Effector CD8-positive, alpha-beta T cell (primary cell): ENCODE results near the gene CHSY1.
"Not testable (repeated sequence)": the region's sequence is repeated elsewhere in the genome, so short reads cannot be mapped to it uniquely, and the experiment has no call there.

Source experiments
- DNase-seq: peaks from one replicate; lab custom pipeline; 2025; lab: John Stamatoyannopoulos, UW

CHSY1 gene

DNA sequence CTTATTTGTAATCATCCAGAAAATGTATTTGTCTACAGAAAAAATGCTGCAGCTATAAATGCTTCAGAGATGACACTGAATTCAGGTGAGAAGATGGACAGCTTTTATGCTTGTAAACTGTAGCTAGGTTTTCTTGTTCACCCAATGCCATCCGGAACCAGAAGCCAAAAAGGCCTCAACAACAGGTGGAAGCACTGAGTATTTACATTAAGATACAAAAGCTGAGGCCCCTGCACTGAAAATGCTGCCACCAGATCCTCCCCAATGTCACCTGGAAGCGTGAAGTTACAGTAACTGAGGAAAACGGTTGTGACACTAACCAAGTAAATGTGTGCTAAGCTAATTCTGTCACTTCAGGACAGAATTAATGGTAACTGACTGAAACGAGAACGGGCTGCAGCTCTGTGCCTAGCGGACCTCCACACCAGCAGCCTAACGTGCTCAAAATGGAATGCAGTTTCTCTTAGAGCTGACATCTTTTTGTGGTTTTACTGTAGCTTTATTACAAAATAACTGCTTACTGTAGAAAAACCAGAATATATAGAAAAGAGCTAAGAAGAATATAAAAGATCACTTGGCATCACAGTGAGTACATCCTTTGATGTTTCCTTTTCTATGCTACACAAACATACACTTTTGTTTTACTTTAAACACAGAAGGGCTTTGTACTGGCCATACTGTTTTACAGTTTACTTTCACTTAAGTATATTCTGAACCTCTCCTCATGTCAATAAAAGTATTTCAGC lies 7.6 kb downstream of the CHSY1 start:
- no peak for DNase-seq

DNA sequence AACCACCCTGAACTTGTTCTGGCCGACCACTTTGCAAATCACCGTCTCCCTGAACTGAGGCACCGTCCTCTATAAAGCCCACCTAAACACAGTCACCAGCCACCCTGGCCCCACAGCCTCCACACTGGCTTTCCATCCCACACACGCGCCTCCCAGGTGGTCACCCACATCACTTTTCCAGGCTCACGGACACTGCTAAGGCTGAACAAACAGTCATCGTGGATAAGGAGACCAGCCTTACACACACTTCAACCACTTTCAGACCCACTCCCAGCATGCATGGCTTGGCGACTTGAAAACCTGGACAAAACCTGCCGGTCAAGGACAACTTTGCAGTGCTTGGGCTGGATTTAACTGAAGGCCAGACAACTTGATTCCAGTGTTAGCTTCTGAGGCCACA lies 8.4 kb downstream of the CHSY1 start:
- DNase-seq, result no peak

DNA sequence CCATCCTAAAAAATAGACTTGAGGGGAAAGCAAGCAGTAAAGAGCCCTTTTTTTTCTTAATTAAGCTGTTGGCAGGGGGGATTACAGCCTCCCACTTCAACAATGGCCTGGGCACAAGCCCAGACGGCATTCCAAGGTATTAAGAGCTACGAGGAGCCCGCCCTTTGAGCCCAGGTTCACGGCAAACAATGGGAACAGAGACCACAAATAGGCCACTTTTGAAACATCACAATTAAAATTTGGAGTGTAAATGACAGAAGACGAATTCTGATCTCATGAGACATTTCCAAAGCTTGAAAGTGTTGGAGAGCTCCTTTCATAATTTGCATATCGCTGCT lies 8.9 kb downstream of the CHSY1 start:
- DNase-seq, result no peak

DNA sequence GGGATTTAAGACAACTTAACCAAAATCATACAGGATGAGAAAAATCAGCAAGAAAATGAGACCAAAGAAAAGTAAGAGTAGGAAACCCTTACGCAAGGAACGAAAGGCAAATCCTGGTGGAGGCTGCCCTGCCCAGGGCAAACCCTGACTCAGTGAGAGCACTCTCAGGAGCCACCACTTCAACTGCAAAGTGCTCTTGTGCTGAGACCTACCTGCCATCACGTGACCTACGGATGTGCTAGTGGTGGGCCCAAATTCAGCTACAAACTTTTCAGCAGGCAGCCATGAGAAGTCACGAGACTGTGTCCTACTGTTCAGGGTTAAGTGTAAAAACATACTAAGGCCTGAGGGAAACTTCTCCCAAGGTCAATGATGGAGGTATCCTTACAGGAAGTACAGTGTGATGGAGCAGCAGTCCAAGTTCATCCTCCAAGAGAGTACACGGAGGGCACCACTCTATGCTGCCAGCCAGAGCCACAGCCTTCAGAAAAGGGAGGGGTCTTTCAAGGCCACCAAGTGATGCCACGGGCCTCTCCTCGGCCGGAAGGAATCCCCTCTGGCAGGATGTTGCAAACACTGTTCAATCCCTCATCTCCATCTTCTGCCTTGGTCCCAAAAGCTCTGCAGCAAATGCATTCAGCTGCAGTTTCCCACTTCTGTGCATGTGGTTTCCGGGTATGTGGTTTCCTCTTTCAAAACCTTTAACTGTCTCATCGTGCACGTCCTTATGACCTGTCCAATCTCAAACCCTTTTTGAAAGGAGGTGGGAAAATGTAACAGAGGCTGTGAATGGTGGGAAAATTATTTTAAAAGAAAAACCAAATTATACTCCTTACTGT lies 9.5 kb downstream of the CHSY1 start:
- peak; percentile 27 for DNase-seq

DNA sequence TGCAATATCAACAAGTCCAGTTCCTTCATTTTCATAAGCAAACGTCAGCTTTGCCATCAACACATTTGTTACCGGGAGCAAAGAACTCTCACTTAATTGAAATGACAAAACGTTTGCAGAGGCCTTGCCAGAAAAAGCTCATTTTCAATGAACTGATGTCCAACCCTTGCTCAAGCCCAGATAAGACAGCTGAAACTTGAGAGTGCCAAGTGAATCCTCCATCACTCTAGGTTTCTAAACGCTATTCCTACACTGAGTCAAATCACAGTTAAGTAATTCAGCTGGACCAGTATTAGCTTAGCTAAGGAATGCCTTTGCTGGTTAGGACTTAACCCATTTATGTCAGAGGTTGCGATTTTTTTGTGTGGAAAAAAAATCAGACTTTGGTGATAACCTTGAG lies 11.5 kb downstream of the CHSY1 start:
- no peak for DNase-seq

DNA sequence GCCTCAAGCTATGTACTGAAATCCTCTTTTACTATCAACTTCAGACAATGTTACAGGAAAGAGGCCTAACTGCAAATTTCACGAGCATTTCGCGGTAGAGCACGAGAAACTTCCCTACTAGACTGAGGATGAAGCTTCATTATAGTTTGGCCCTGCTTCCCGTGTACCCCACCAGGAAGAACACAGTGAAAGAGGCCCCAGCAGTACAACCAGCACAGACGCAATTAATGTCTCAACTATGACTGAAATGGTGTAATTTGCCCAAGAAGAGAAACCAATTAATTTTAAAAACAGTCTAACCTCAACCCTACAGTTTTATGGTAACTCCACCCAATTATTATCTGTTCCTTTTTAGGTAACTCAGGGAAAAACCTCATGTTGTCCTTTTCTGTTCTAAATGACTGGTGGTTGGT lies 12.1 kb downstream of the CHSY1 start:
- no peak for DNase-seq

DNA sequence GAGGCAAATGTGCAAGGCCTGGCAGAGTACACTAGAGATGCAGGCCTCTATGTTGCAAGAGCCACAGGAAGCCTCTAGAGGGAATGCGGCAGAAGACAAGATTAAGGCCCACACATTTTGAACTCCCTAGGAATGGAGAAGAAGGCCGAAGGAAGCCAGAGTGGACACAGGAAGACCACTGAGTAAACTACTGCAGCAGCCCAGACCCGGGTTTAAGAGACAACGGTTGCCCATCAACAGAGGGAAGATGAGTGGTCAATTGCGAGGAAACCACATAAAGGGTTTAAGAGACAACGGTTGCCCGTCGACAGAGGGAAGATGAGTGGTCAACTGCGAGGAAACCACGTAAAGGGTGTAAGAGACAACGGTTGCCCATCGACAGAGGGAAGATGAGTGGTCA lies 14.6 kb downstream of the CHSY1 start:
- no peak for DNase-seq

DNA sequence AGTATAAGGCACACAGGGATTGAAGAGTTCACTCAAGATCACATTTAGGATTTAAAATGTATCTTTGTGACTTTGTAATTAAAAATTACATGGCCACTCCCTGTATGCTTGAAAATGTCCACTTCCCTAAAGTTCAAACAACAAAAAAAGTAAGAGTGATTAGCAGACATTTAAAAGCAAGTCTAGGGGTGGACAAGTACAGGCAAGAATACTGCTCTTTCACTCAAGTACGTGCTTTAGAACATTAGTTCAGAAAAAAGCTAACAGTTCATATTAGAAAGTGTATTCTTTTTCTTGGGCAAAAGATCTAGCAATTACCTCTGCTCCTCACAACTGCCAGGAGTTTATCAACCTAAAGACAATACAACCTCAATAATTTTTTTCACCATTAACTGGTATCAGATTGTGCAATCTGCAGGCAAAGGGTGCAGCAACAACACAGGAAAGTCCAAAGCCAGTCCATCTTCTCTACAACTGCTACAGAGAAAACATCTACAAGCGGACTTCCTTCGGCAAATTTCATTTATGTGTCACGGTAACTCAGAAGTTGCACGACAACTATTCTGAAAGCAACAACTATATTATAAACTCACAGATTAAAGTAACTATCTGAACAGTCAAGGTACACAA lies 18.1 kb downstream of the CHSY1 start:
- no peak for DNase-seq

DNA sequence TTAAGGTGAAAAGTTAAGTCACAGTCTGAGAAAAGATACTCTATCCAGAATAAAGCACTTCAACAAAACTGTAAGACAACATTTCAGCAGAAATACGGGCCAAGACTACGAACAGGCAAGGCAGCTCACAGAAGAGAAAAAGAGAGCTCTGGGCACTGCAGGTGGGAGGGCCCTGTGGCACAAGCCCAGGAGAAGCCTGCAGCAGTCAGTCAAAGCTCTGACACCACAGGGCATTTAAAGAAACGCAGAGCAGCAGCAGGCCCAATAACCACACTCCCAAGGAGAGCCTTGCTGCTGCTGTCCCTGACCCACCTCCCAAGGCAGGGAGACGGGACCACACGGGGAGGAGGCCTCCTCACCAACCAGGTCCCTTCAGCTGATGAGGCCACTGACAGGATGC lies 19.2 kb downstream of the CHSY1 start:
- no peak for DNase-seq

DNA sequence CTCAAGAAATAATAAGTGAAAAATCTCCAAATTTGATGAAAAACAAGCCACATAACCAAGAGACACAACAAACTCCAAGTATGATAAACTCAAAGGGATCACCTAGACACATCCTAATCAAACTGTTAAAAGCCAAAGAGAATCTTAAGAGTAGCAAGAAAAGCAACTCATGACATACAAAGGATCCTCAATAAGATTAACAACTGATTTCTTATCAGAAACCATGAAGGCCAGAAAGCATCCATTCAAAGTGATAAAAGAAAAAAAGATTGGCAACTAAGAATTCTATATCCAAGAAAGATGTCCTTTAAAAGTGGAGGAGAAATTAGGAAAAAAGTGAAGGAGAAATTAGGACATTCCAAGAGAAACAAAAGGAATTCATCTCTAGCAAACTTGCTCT lies 23.5 kb downstream of the CHSY1 start:
- no peak for DNase-seq

DNA sequence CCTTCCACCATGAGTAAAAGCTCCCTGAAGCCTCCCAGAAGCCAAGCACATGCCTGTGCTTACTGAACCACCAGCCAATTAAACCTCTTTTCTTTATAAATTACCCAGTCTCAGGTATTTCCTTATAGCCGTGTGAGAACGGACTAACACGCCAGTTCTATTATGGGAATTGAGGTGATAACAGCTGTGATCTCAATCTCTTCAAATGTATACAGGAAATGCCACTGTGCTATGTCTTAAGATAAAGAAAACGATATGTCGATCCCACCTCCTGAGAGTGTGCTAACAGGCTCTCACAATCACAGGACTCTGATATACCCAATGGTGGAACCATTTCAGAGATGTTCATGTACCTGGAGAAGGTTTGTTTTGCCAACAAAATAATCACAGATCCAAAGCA lies 26.2 kb downstream of the CHSY1 start:
- DNase-seq, result no peak

DNA sequence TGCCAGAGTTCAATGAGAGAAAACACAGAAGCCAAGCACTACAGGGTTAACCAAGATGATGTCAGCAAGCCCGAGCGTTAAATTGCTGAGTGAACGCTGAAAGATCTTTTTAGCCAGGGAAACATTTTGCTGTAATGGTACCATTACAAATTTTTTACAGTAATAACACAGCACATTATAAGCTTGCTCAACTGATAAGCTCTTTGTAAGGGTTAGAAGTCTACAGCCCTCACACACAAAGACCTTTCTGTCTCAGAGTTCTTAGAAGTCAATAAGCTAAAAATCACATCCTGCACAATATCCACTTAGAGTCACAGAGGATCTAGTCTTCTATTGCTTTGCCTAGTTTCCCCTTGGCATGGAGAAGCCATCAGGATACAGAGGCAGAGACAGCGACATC lies 29.9 kb downstream of the CHSY1 start:
- no peak for DNase-seq

DNA sequence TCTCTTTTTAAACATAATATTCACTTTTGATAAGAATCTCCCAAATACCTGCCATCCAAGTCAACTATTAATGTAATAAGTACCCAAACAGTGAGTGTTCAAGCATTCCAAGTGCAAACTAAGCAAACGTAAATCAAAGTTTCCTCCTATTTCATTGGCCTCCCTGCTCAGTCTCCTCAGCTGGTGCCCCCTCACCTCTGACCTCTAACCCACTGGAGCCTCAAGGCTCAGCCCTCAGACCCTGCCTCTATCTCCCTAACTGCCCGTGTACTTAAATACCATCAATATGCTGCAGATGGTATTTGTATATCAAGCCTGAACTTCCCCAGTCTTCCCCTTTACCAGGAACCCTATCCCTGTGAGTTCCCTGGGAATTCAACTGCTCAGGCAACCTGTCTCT lies 31.8 kb downstream of the CHSY1 start:
- DNase-seq, result no peak

DNA sequence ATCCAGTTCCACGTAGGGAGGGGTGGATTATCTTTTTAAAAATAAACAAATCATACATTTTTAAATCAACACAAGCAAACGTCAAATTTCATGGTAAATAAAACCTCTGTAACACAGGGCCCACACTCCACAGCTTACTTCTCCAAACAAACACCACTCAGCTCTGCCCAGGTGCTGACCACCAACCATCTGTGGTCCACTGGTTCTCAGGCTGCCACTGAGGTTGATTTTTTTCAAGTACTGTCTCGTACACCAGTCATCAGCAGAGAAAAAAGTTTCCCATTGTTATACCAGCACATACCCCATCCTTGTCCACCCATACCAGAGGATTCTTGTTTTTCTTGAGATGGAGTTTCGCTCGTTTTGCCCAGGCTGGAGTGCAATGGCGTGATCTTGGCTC lies 32.4 kb downstream of the CHSY1 start:
- DNase-seq, result no peak

DNA sequence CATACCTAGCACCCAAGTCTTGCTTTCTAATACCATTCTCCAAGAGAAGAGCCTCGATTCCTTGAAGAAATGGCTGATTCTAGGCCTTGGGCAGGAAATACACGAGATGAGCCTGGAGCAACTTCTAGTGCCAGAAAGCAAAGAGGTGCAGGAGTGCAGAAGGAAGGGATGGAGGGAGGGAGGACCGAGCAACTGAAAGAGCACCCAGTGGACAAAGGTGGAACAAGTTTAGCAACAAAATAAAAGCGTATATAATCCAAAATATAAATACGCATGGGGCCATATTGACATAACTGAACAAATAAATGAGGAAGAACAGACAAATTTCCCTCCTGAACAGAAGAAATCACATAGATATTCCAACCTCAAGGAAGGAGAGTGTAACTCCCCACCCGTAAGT lies 34.4 kb downstream of the CHSY1 start:
- no peak for DNase-seq

DNA sequence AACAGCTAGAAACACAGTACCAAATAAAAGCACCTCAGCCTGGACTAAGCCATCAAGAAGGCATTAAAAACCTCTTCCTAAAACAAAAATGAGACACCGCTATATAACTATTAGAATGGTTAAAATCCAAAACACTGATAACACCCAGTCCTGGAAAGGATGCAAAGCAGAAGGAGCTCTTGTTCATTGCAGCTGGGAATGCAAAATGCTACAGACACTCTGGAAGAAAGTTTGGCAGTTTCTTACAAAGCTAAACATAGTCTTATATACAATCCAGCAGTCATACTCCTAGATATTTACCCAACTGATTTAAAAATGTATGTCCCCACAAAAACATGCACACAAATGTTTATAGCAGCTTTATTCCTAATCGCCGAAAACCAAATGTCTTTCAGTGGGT lies 35.7 kb downstream of the CHSY1 start:
- no peak for DNase-seq

DNA sequence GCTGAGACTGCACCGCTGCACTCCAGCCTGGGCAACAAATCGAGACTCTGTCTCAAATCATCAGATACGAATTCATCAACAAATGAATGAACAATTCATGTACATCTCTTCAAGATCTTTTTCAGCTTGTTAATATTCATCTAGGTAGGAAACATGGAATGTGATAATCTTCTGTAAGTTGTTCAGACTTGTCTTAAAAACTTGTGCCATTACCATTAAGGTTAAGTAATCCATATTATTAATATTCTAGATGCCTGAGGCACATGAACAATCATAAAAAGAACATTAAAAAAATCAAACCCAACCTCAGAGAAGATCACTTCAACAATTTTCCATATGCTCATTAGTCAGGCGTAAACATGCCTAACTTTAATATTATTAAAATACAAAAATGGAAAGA lies 36.2 kb downstream of the CHSY1 start:
- DNase-seq, result no peak

DNA sequence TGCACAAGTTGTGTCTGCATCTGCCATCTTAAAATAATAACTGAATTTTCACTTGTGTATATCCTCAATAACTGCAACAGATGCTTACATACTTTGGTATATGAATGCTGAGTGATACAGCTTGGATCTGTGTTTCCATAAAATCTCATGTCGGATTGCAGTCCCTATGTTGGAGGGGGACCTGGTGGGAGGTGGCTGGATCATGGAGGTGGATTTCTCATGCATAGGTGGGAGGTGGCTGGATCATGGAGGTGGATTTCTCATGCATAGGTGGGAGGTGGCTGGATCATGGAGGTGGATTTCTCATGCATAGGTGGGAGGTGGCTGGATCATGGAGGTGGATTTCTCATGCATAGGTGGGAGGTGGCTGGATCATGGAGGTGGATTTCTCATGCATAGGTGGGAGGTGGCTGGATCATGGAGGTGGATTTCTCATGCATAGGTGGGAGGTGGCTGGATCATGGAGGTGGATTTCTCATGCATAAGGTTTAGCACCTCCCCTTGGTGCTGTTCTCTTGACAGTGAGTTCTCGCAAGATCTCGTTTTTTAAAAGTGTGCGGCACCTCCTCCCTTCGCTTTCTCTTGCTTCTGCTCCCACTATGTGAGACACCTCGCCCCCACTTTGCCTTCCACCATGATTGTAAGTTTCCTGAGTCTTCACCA lies 37.3 kb downstream of the CHSY1 start:
- DNase-seq, result not testable (repeated sequence)

DNA sequence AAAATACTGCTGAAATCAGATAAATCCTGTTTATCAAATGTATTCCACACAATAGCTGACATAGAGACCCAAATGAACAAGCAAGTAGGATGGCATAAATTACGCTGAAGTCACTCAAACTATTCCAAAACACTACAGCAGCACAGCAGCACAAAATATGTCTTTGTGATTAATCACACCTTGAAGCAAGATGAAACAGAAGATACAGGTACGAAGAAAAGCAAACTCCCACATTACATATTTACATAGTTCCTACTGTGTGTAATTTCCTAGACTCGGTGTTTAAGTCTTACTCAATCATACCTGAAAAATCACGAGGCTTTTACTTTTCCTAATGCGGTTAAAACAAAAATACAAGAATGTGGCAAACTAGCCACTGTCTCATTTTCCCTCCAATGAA lies 38.3 kb downstream of the CHSY1 start:
- DNase-seq, result no peak

DNA sequence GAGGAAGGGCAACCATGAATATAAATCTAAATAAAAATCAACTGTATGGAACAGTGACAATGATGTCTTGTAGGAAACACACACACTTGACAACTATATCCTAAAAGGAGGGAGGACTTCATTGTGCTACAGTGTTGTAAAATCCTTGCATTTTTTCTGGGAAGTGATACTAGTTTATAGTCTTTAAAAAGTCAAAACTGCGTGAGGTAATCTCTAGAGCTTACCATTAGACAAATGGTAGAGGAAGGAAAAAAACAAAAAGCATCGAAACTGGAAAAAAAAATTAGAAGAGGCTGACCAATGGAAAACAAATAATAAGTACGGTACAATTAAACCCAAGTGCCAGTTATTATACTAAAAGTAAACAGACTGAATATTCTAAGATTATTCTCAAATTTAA lies 38.7 kb downstream of the CHSY1 start:
- DNase-seq, result no peak

DNA sequence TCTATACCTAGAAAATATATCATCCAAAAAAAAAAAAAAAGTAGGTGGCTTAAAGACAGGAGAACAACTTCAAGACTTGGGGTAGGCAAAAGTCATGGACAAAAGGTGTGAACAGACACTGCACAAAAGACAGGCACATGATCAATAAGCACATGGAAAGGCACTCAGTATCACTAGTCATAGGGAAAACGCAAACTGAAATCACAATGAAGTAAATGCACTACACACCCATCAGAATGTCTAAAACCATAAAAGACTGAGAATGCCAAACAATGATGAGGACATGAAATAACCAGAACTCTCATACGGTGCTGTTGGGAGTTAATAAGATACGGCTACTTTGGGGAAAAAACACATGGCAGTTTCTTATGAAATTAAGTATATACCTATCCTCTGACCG lies 40.0 kb downstream of the CHSY1 start:
- no peak for DNase-seq

DNA sequence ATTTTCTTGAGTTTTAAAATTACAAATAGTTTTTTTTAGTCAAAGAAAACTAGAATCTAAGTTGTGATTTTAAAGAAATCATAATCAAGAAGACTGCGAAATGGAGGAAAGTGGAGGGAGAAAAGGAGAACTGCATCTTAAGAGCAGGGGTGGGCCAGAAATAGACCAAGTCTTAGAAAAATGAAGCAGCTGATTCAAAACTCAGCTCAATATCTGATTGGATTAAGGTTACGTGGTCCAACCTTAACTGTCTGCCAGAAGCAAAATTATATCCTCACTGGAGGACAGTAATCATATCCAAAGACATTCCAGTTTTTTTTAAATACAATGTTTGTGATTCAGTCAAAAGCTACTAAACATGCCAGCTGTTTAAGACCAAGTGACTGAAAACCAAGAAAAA lies 41.4 kb downstream of the CHSY1 start:
- no peak for DNase-seq

DNA sequence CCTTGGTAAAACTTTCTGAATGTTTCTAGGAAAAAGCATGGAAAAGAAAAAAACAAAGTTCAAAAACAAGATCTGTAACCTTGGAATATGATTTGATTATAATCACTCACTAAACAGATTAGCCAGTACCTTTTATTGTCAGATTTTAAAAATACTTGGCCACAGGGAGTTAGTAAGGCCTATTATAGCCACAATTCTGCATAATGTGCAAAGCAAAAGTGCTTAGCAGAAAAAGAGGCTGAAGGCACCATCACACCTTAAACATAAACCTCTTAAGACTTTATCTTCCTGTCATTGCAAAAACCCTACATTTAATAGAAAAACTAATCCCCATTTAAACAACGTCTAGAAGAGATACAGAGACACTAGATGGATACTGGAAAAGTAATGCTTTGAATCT lies 41.8 kb downstream of the CHSY1 start:
- no peak for DNase-seq
